K562 treated with DMSO at 1 percent for 24 hours (cell line): ENCODE results near the gene LTA4H. TPM values are rescaled to one million over a fixed set of nuclear protein-coding genes. Genes with fewer than 3 reads are reported as not detected.

ENCODE experiments used
- total RNA-seq: library from RNA; unstranded; fragments of 300-600 nt; gene quantifications from 2 replicates; pipeline ENCODE4 v1.2.3, GENCODE V29; 2022; ENCODE audit warnings: low read depth; ENCODE audit not compliant: insufficient read depth

LTA4H gene
- 46.6 and 51.5 TPM in 2 replicates for total RNA-seq

GRCh38 chr12:96035283-96036236, at the start of gene LTA4H:
Gene LTA4H (minus strand): TSS chr12:96035587. CDS start chr12:96035519, 68 bp downstream.

DNA sequence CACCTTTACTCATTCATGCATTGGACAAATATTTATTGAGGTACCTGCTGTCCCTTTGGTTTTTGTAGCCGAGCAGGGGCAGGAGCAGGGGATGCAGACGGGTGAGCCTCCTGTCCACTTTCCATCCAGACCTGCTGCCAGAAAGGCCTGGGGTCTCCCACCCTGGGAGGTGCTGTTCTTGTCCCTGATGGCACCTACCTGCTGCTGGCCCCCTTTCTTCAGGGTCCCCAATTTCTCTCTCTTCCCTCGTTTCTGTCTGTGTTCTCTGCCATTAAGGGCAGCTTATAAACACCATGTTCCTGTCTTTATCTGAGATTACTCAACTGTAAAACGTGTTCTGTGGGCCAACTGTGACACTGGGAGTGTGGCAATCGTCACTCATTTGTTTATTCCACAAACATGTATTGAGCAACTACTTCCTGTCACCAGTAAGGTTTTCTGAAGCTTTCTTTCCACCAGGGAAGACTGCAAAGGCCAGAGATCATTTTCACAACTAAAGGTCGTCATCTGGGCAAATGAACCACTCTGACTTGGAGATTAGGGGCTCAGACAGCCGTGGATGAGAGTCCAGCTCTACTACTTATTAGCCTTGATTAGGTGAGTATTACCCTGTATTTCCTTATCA, 39.2 kb downstream of the LTA4H start, which contains the start of gene HAL:
Gene HAL (minus strand): TSS at position 311 of the 625 bp plus-strand sequence. CDS start 434 bp downstream, outside the sequence.

Other genes with a start within 250 kb of the LTA4H start
- gene NTN4, start 244.8 kb downstream of the LTA4H start, total RNA-seq: not detected in 2 replicates
- gene SNRPF, start 176.6 kb downstream of the LTA4H start, total RNA-seq: 15.6 and 19.0 TPM in 2 replicates
- gene CCDC38, start 93.0 kb downstream of the LTA4H start, total RNA-seq: not detected in 2 replicates
- not detected in 2 replicates for gene AMDHD1, start 92.3 kb downstream of the LTA4H start, total RNA-seq
- gene HAL, start 39.2 kb downstream of the LTA4H start, total RNA-seq: 0.07 TPM in 1 of 2 replicates, not detected in the other
- gene ELK3, start 158.8 kb upstream of the LTA4H start, total RNA-seq: 3.8 and 4.7 TPM in 2 replicates